Smooth muscle cell (in vitro differentiated cells): Measurements from ENCODE around the gene LTBP2. TPM values are rescaled to one million over a fixed set of nuclear protein-coding genes. Genes with fewer than 3 reads are reported as not detected.

Experiments
- DNase-seq: peaks from one replicate; lab custom pipeline; 2025; ENCODE audit not compliant: unreplicated experiment; lab: John Stamatoyannopoulos, UW
- H2AFZ ChIP-seq: fragments of 200-600 bp; sonication (generic); 2 replicates; pipeline ENCODE4 v1.6.0; 2016; ENCODE audit warnings: antibody characterized with exemption, low read depth, mild to moderate bottlenecking
- H3F3A ChIP-seq: fragments of 200-600 bp; sonication (generic); 2 replicates; pipeline ENCODE4 v1.6.0; 2017; ENCODE audit warnings: antibody characterized with exemption, low read depth
- H3K27ac ChIP-seq: fragments of 200-600 bp; sonication (generic); 2 replicates; pipeline ENCODE4 v1.5.1; 2016; ENCODE audit warnings: low read depth, mild to moderate bottlenecking
- H3K27me3 ChIP-seq: fragments of 200-600 bp; sonication (generic); 2 replicates; pipeline ENCODE4 v1.6.1; 2016; ENCODE audit warnings: low read depth, mild to moderate bottlenecking
- H3K36me3 ChIP-seq: fragments of 200-600 bp; sonication (generic); 2 replicates; pipeline ENCODE4 v1.5.1; 2016; ENCODE audit warnings: low read depth
- H3K4me1 ChIP-seq: fragments of 200-600 bp; sonication (generic); 2 replicates; pipeline ENCODE4 v1.5.1; 2016; ENCODE audit warnings: low read depth
- H3K4me2 ChIP-seq: fragments of 200-600 bp; sonication (generic); 2 replicates; pipeline ENCODE4 v1.6.0; 2016; ENCODE audit warnings: mild to moderate bottlenecking
- H3K4me3 ChIP-seq: fragments of 200-600 bp; sonication (generic); 2 replicates; pipeline ENCODE4 v1.5.1; 2016; ENCODE audit warnings: mild to moderate bottlenecking
- H3K79me2 ChIP-seq: fragments of 200-600 bp; sonication (generic); 2 replicates; pipeline ENCODE4 v1.6.0; 2016; ENCODE audit warnings: low read depth, mild to moderate bottlenecking
- H3K9ac ChIP-seq: fragments of 200-600 bp; sonication (generic); 2 replicates; pipeline ENCODE4 v1.6.0; 2016; ENCODE audit warnings: low read depth
- H3K9me3 ChIP-seq: fragments of 200-600 bp; sonication (generic); replicated peaks from 2 replicates; pipeline ENCODE4 v1.5.1; 2016; ENCODE audit warnings: low read depth
- H4K20me1 ChIP-seq: fragments of 200-600 bp; sonication (generic); 2 replicates; pipeline ENCODE4 v1.6.0; 2016; ENCODE audit warnings: low read depth
- CTCF ChIP-seq: fragments of 200-600 bp; sonication (generic); IDR thresholded peaks from 2 replicates; pipeline ENCODE4 v1.5.1; 2017; ENCODE audit warnings: borderline replicate concordance, mild to moderate bottlenecking, antibody characterized with exemption; ENCODE audit not compliant: insufficient read depth, poor library complexity, severe bottlenecking
- WGBS: methylation state at CpG from one replicate; pipeline ENCODE4 v1.1.7; 2016; ENCODE audit warnings: low lambda C conversion rate; 5-methylcytosine and 5-hydroxymethylcytosine counted together
- polyA plus RNA-seq: library from polyadenylated mRNA; unstranded; fragments of >200 nt; fragmentation: Nextera tagmentation; extraction: Ambion mirVana; gene quantifications from 2 replicates; pipeline ENCODE4 v1.2.1, GENCODE V29; 2016
- total RNA-seq: library from RNA; depleted of rRNA; stranded (reverse); fragments of >200 nt; gene quantifications from 2 replicates; pipeline ENCODE4 v1.2.3, GENCODE V29; 2014

LTBP2 gene
- total and polyA plus RNA-seq, 2 experiments from 2014 or later: 90.1 to 108 TPM

GRCh38 chr14:74509587-74510222 is 102.3 kb downstream of the LTBP2 start:
- Histone ChIP-seq H2AFZ (no peak overlapping the region), H3K9ac (no peak overlapping the region), H3K4me3 (no peak overlapping the region), H4K20me1 (no peaks in the 10 kb centered on the region), H3K36me3 (peaks cover 5% of the 10 kb centered on the region), H3K9me3 (no peaks in the 10 kb centered on the region), H3K27me3 (no peaks in the 10 kb centered on the region), H3K79me2 (no peaks in the 10 kb centered on the region), H3K27ac (no peak overlapping the region), H3F3A (no peaks in the 10 kb centered on the region), H3K4me1 (peaks cover 7% of the 10 kb centered on the region), H3K4me2 (no peak overlapping the region)
- WGBS: 95% methylated on average over 10 of the region's 10 CpGs
- DNase-seq: no peak
- no peak for TF ChIP-seq CTCF

GRCh38 chr14:74508844-74509428 is 103.1 kb downstream of the LTBP2 start:
- WGBS: 94% methylated on average over 13 of the region's 13 CpGs
- H3K27me3 ChIP-seq: no peaks in the 10 kb centered on the region
- TF ChIP-seq CTCF: no peak

GRCh38 chr14:74508292-74508731 is 103.7 kb downstream of the LTBP2 start:
- H3K9me3 ChIP-seq: no peaks in the 10 kb centered on the region
- H3K4me1 ChIP-seq: peaks cover 7% of the 10 kb centered on the region
- H3K27ac ChIP-seq: no peak overlapping the region
- peak; percentile 14 for TF ChIP-seq CTCF
- no peak overlapping the region for H2AFZ ChIP-seq
- H3K36me3 ChIP-seq: no peaks in the 10 kb centered on the region
- no peaks in the 10 kb centered on the region for H3F3A ChIP-seq
- WGBS: 61% methylated on average over 13 of the region's 15 CpGs
- H3K4me3 ChIP-seq: no peak overlapping the region
- H4K20me1 ChIP-seq: no peaks in the 10 kb centered on the region
- no peak overlapping the region for H3K4me2 ChIP-seq
- DNase-seq: no peak
- H3K79me2 ChIP-seq: no peaks in the 10 kb centered on the region
- H3K9ac ChIP-seq: no peak overlapping the region
- H3K27me3 ChIP-seq: no peaks in the 10 kb centered on the region

More at GRCh38 chr14:74508844-74509428, 103.1 kb downstream of the LTBP2 start:
- Histone ChIP-seq H3K9me3 (no peaks in the 10 kb centered on the region), H3K9ac (no peak overlapping the region), H4K20me1 (no peaks in the 10 kb centered on the region), H3K79me2 (no peaks in the 10 kb centered on the region), H3K27ac (no peak overlapping the region), H3F3A (no peaks in the 10 kb centered on the region), H3K4me1 (peaks cover 7% of the 10 kb centered on the region), H3K4me2 (no peak overlapping the region), H3K36me3 (peaks cover under 1% of the 10 kb centered on the region), H2AFZ (no peak overlapping the region), H3K4me3 (no peak overlapping the region)
- DNase-seq: no peak
